Measurements from ENCODE around the gene MKLN1.

MKLN1 gene

GRCh38 chr7:131527456-131527855 is 199.8 kb downstream of the MKLN1 start:
- DNase-seq = peak; percentile 27 to 45 (median 40)

GRCh38 chr7:131529179-131529578 is 201.5 kb downstream of the MKLN1 start:
- no peak for DNase-seq

GRCh38 chr7:131529617-131530016 is 201.9 kb downstream of the MKLN1 start:
- no peak for DNase-seq

- DNase-seq = no peak
Observed at GRCh38 chr7:131530137-131530536, 202.5 kb downstream of the MKLN1 start.

- DNase-seq = no peak
Observed at GRCh38 chr7:131532570-131533091, 205.0 kb downstream of the MKLN1 start.

GRCh38 chr7:131533151-131533559 is 205.5 kb downstream of the MKLN1 start:
- DNase-seq = no peak

GRCh38 chr7:131533566-131534561 is 206.2 kb downstream of the MKLN1 start:
- DNase-seq = no peak

- no peak for DNase-seq
Observed at GRCh38 chr7:131536361-131536849, 208.7 kb downstream of the MKLN1 start.

- DNase-seq = no peak
Observed at GRCh38 chr7:131537571-131537978, 209.9 kb downstream of the MKLN1 start.

- no peak for DNase-seq
Observed at GRCh38 chr7:131538071-131538812, 210.6 kb downstream of the MKLN1 start.

- no peak for DNase-seq
Observed at GRCh38 chr7:131538813-131539179, 211.1 kb downstream of the MKLN1 start.

- DNase-seq = no peak
Observed at GRCh38 chr7:131540491-131541162, 213.0 kb downstream of the MKLN1 start.

GRCh38 chr7:131543298-131543697 is 215.6 kb downstream of the MKLN1 start:
- DNase-seq = no peak

- DNase-seq = no peak
Observed at GRCh38 chr7:131544021-131544420, 216.3 kb downstream of the MKLN1 start.

GRCh38 chr7:131544449-131545301 is 217.0 kb downstream of the MKLN1 start:
- DNase-seq = peak in 2 of 3 donors; percentile 10 to 29

- peak; percentile 43 to 67 (median 64) for DNase-seq
Observed at GRCh38 chr7:131546126-131546525, 218.4 kb downstream of the MKLN1 start.

All from suppressor macrophage treated with lipopolysaccharide for 1 hour (primary cell).